Hematopoietic multipotent progenitor cell treated with erythropoietin and hydrocortisone succinate and interleukin-3 and kit ligand, for 6 days (in vitro differentiated cells): ENCODE results near the gene PRKCG.
"Not testable (repeated sequence)": the region's sequence is repeated elsewhere in the genome, so short reads cannot be mapped to it uniquely, and the experiment has no call there.

Experiments
- DNase-seq: peaks from one replicate; pipeline ENCODE4 v3.0.0-alpha.2; 2015

PRKCG gene

DNA sequence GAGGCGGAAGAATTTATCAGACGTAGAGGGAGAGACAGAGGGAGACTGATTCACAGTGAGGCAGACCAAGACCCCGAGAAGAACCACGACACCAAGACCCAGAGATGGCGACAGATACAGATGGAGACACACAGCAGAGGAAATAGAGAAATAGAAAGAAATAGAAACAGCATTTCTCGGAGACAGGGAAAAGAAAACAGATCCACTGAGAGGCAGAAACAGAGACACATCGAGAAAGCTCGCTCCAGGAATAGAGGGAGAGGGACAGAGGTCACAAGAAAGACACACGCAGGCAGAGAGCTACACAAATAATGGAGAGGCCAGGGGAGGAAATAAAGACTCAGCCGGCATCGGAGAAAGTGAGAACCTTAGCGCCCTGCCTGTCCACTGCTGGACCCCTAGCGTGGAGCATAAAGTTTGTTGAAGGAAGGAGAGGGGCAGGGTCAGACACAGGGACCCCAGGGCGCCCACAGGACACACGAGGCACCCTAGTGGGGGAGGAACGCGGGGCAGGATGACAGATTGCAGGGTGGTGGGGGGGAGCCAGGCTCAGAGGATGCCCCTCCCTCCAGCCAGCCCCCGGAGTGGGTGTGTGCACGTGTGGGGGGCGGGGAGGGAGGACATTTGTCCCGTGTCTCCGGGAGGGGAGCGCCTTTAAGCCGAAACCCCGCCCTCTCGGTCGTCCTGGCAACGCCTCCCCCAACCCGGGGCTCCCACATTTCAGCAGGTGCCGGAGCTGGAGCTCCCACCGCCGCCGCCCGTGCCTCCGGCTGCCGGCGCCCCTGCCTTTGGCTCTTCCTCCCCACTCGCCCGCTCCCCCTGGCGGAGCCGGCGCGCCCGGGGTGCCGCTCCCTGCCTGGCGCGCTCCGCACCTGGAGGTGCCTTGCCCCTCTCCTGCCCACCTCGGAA is at the start of gene PRKCG:
PRKCG (plus strand) TSS at position 716 of the 909 bp plus-strand sequence. CDS start 298 bp downstream, outside the sequence.
- peak; percentile 51 for DNase-seq

GRCh38 chr19:53832861-53833260 is 49.1 kb upstream of the PRKCG start:
- DNase-seq, result not testable (repeated sequence)

- not testable (repeated sequence) for DNase-seq
Observed at GRCh38 chr19:53838446-53838845, 43.6 kb upstream of the PRKCG start.

DNA sequence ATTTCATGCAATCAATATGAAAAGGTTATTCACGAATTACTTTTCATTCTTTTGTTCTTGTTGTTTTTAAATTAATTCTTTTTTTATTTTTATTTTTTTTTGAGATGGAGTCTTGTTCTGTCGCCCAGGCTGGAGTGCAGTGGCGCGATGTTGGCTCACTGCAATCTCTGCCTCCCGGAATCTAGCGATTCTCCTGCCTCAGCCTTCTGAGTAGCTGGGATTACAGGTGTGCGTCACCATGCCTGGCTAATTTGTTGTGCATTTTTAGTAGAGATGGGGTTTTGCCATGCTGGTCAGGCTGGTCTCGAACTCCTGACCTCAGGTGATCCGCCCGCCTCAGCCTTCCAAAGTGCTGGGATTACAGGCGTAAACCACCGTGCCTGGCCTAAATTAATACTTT is 41.8 kb upstream of the PRKCG start:
- not testable (repeated sequence) for DNase-seq

DNA sequence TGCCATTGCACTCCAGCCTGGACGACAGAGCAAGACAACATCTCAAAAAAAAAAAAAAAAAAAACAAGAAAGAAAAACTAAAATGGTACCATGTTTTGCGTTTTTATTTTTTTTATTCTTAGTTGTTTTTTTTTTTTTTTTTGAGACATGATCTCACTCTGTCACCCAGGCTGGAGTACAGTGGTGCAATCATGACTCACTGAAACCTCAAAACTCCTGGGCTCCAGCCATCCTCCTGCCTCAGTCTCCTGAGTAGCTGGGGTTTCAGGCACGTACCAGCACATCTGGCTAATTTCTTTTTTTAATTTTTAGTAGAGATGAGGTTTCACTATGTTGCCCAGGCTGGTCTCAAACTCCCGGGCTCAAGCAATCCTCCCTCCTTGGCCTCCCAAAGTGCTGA is 41.1 kb upstream of the PRKCG start:
- DNase-seq, result not testable (repeated sequence)

GRCh38 chr19:53844849-53845246 is 37.1 kb upstream of the PRKCG start:
- DNase-seq, result no peak

DNA sequence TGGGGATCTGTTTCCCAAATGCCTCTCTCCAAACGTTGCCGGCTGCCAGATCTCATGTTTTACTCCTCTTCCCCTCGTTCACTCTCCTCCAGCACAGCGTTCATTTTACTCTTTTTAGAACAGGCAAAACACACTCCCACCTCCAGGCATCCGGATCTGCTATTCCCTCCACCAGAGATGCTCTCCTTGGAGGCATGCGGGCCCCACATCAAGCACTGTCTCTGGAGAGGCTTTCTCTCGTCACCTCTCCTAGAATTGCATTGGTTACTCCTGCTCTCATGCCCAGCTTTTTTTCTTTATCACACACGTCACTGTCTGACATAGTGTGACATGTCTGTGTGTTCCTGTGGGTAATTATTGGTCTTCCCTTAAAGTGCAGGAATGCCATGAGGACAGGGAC is 34.4 kb upstream of the PRKCG start:
- no peak for DNase-seq

DNA sequence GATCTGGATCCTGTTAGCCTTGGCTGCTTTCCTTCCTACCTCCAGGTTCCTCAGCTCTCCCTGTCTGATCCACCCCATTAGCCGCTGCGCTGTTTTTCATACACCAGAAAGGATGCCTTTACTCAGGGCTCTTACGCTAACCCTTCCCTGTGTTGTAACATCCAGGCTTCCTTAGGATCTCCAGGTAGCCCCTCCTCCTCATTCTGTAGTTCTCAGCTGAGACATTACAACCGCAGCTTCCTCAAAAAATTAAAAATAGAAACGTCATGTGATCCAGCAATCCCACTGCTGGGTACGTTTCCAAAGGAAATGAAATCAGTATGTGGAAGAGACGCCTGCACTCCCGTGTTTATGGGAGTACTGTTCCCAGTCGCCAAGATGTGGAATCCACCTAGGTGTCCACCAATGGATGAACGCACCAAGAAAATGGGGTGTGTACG is 32.7 kb upstream of the PRKCG start:
- DNase-seq, result peak; percentile 6

DNA sequence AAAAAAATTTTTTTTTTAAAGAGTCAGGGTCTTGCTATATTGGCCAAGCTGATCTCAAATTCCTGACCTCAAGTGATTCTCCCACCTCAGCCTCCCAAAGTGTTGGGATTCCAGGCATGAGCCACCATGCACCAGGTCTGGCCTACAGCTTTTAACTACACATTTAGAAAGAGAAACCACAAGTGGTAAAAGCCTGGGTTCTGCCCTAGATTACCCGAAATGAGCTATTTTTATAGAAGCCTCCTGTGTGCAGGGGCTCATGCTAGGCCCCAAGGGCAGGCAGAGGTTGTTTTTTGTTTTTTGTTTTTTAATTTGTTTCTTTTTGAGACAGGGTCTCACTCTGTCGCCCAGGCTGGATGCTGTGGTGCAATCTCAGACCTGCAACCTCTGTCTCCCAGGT is 28.3 kb upstream of the PRKCG start:
- no peak for DNase-seq

- no peak for DNase-seq
Observed at GRCh38 chr19:53864308-53864836, 17.6 kb upstream of the PRKCG start.

DNA sequence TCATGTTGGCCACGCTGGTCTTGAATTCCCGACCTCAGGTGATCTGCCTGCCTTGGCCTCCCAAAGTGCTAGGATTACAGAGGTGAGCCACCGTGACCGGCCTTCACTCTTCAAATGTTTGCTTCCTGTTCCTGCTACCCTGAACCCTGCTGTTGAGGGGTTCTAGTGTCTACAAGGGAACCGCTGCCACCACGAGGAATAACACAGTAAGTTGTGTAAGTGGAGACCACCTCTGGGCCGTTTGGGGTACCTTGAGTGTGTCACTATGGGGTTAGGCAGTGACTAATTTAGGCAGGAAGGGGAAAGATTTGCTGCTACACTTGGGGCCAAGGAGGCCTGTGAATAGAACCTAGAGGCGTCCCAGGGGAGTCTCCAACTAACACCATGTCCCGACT is 16.5 kb upstream of the PRKCG start:
- no peak for DNase-seq

DNA sequence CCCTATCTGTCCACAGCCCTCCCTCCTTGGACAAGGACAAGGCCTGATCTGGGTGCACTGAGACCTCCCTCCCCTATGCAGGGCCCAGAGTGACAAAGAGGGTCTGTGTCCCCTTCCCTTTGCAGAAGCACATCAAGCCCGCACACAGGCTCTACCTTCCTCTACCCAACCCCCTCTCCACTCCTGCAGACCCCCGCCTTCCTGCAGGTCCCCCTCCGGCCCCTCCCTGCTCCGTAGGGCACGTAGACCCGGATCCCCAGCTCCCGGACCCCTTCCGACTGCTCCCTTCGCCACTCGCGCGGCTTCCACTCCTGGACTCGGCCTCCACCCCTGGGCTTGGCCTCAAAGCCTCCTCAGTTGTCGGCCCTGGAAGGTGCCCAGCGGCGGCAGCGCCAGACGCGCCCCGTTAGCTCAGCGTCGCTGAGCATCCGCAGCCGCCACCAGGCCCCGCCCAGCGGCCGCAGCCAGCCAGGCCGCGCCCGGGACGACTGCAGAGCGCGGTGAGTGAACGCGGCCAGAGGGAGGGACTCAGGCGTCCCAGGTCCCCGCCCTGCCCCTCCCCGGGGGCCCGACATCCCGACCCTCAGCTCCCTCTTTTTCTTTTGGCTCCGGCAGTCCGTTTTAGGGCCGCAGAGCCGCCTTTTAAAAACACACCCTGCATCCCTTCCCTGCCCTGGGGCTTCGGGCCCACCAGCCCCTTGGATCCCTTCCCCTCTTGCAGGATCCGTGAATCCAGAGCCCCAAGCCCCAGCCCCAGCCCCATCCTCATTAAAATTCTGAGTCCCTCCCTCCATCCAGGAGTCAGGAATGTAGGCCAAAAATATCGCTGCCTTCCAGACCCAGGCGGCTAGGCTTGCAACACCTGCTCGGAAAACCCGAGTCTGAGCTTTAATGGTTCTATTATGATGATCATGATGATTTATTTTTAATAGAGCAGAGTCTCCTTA is 15.8 kb upstream of the PRKCG start:
- DNase-seq, result peak; percentile 76

- no peak for DNase-seq
Observed at GRCh38 chr19:53866865-53867224, 15.2 kb upstream of the PRKCG start.

GRCh38 chr19:53867225-53868090 is 14.5 kb upstream of the PRKCG start, which contains the start of gene MYADM:
Gene MYADM, plus strand, starts transcription at chr19:53867883. Its CDS starts 5,647 bp downstream, at chr19:53873530.
- DNase-seq, result peak; percentile 97

DNA sequence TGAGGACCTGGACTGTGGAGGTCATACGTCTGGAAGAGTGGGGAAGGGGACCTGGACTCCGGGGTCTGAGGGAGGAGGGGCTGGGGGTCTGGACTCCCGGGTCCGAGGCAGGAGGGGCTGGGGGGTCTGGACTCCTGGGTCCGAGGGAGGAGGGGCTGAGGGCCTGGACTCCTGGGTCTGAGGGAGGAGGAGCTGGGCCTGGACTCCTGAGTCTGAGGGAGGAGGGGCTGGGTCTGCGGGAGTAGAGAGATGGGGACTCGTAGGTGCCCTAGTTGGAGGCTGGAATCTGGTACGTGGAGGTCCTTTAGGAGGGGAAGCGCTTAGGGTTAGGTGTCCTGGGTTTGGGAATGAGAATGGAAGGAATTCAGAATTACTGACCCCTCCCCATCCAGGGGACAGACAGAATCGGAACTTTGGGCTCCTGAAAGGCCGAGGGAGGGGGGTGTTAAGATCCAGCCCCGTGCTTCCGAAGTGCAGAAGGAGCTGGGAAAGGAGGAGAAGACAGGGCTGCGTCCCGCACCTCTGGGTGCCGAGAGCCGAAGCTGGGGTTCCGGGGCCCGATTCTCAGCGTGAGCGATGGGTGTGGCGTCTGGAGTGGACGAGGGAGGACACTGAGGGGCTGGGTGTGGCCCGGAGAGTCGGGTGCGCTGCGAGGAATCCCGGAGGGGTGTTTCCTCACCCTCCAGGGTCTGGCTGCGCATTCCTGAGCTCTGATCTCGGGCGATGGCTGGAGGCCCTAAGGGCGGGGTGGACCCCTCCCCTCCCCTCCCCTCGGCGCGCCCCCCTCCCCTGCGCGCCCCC is 13.7 kb upstream of the PRKCG start:
- DNase-seq, result peak; percentile 47

- peak; percentile 92 for DNase-seq
Observed at GRCh38 chr19:53868892-53869804, 12.8 kb upstream of the PRKCG start.

- DNase-seq, result not testable (repeated sequence)
Observed at GRCh38 chr19:53869805-53870484, 12.1 kb upstream of the PRKCG start.

DNA sequence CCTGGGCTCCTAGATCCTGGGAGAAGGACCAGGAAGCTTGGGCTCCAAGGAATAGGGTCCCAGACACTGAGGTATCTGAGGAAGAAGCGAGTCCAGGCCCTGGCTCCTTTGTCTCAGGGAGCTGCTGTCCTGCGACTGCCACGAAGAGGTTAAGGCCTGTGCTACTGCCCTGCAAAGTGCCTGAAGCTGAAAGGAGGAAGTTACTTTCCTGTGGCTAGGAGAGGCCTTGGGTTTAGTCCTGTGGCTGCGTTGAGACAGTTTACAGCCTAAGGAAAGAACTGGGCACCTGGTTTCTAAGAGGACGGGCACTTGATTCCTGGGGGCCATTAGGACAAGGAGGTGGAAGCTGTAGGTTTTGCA is 11.5 kb upstream of the PRKCG start:
- peak; percentile 86 for DNase-seq

DNA sequence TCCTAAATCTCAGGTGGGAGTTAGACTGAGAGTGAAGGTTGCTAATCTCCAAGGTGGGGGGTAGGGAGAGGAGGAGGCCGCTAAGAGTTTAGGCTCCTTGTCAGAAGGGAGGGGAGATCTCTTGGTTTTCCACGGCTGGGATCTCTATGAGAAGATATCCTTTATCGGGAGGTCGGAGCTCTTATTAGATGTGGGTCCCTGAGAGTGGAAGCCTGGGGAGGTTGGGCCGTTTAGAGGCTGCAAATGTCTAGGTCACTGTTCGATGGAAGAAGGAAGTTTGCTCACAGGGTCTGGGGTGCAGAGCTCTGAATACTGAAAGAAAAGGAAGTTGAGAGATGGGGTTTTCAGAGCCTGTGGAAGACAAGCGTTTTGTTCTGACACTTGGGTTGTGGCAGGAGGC is 10.5 kb upstream of the PRKCG start:
- DNase-seq, result peak; percentile 63

DNA sequence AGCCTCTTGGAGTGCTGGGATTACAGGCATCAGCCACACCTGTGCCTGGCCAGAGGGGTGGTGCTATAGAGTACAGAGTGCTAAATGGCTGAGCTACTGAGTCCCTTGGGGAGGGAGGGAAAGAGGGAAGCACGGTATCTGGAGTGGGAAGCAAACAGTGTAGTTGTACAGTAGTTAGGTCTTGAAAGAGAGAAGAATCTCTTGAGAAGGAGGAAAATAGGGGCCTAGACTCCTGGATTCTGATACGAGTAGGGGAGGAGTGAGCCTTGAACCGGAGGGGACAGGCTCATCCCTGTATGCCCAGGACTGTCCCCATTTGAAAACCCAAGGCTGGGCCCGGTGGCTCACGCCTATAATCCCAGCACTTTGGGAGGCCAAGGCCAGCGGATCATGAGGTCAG is 9.2 kb upstream of the PRKCG start:
- DNase-seq, result no peak
